Measurements from ENCODE around the gene HYAL2. TPM values are rescaled to one million over a fixed set of nuclear protein-coding genes. Genes with fewer than 3 reads are reported as not detected.

Gene HYAL2
- polyA plus RNA-seq, 2 of the 4 experiments (the other 2 are of a cell fraction), result 24.5 to 31.0 TPM

GRCh38 chr3:50357481-50357880 lies 34.9 kb upstream of the HYAL2 start:
- ATAC-seq (no peak), DNase-seq (ENCODE audit: low read depth in 1 of 2, low spot score in 1 of 2) (no peak), FAIRE-seq (no peak)
- TF ChIP-seq, protein P1, sequence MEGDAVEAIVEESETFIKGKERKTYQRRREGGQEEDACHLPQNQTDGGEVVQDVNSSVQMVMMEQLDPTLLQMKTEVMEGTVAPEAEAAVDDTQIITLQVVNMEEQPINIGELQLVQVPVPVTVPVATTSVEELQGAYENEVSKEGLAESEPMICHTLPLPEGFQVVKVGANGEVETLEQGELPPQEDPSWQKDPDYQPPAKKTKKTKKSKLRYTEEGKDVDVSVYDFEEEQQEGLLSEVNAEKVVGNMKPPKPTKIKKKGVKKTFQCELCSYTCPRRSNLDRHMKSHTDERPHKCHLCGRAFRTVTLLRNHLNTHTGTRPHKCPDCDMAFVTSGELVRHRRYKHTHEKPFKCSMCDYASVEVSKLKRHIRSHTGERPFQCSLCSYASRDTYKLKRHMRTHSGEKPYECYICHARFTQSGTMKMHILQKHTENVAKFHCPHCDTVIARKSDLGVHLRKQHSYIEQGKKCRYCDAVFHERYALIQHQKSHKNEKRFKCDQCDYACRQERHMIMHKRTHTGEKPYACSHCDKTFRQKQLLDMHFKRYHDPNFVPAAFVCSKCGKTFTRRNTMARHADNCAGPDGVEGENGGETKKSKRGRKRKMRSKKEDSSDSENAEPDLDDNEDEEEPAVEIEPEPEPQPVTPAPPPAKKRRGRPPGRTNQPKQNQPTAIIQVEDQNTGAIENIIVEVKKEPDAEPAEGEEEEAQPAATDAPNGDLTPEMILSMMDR (IDR thresholded peaks at IDR 0.05), result no peak
- TF ChIP-seq CHD2 (IDR thresholded peaks at IDR 0.05; ENCODE audit: low read length, partially characterized antibody) (no peak), NPAS2 (CRISPR knock-in tag; IDR thresholded peaks at IDR 0.05; ENCODE audit: borderline replicate concordance) (no peak), CBX8 (IDR thresholded peaks at IDR 0.05) (no peak), HOXB5 (CRISPR knock-in tag; IDR thresholded peaks at IDR 0.05) (no peak), HEYL (CRISPR knock-in tag; IDR thresholded peaks at IDR 0.05) (no peak), RFX5 (IDR thresholded peaks at IDR 0.05) (no peak), HDAC2 (IDR thresholded peaks at IDR 0.05) (no peak), EHMT2 (IDR thresholded peaks at IDR 0.05; ENCODE audit: low read depth) (no peak), MAFK (IDR thresholded peaks at IDR 0.05; ENCODE audit: partially characterized antibody) (no peak), ZSCAN20 (CRISPR knock-in tag; IDR thresholded peaks at IDR 0.05) (no peak), SMC3 (IDR thresholded peaks at IDR 0.05) (no peak)
- Histone ChIP-seq H3K4me2 (peak overlapping the region; percentile 95), H3K4me3 (peak overlapping the region; percentile 100; the same call in 1 of the 3 replicates), H3K9me3 (no peaks in the 10 kb centered on the region), H3K4me1 (peaks cover 32% of the 10 kb centered on the region), H3K27ac (no peak overlapping the region)
- CTCF ChIA-PET, result interaction anchor here (0.9 to 2.6 kb wide), 4 partner anchors 10 to 258 kb away, joined by 3 to 16 read pairs (median 4); no protein-coding TSS in a partner anchor
- WGBS (ENCODE audit: missing lambda C conversion rate), result 60% methylated on average over 1 of the region's 1 CpG
- POLR2A ChIA-PET, result interaction anchor here (0.5 kb wide), 1 partner anchor 1185 kb away, joined by 3 read pairs; no protein-coding TSS in a partner anchor

- TF ChIP-seq USF2 (IDR thresholded peaks at IDR 0.05) (no peak), HMGXB4 (CRISPR knock-in tag; IDR thresholded peaks at IDR 0.05; ENCODE audit: borderline replicate concordance) (no peak), POLR2AphosphoS2 (conservative IDR thresholded peaks at IDR 0.05; ENCODE audit: low read length) (no peak), RNF2 (IDR thresholded peaks at IDR 0.05; ENCODE audit: borderline replicate concordance, low read depth) (no peak)
- ChIA-PET CTCF (interaction anchor here (0.6 to 2.6 kb wide), 6 partner anchors 9 to 1983 kb away, joined by 3 to 16 read pairs (median 4); no protein-coding TSS in a partner anchor), POLR2A (no interaction called here)
- H3K4me3 ChIP-seq, result no peak overlapping the region
- ATAC-seq (no peak), FAIRE-seq (no peak), DNase-seq (ENCODE audit: low read depth in 1 of 2, low spot score in 1 of 2) (no peak)
- WGBS (ENCODE audit: missing lambda C conversion rate), result 90% methylated on average over 2 of the region's 5 CpGs
- no peak overlapping the region for H3K27ac ChIP-seq
- peak overlapping the region; percentile 95 for H3K4me2 ChIP-seq
- no peaks in the 10 kb centered on the region for H3K9me3 ChIP-seq
- H3K4me1 ChIP-seq, result peaks cover 37% of the 10 kb centered on the region
Measured at GRCh38 chr3:50356553-50356952, 34.0 kb upstream of the HYAL2 start.

GRCh38 chr3:50355829-50356552 lies 33.4 kb upstream of the HYAL2 start:
- Histone ChIP-seq H3K4me2 (0 out of 3 replicates have a peak overlapping the region, but pooled peaks have one; percentile 95), H3K4me1 (peaks cover 41% of the 10 kb centered on the region), H3K4me3 (no peak overlapping the region), H3K9me3 (no peaks in the 10 kb centered on the region), H3K27ac (no peak overlapping the region)
- ChIA-PET CTCF (interaction anchor here (0.6 to 2.6 kb wide), 6 partner anchors 9 to 216 kb away, joined by 3 to 16 read pairs (median 4); no protein-coding TSS in a partner anchor), POLR2A (no interaction called here)
- TF ChIP-seq SMC3 (IDR thresholded peaks at IDR 0.05) (no peak), MAX (IDR thresholded peaks at IDR 0.05) (no peak)
- no peak for DNase-seq (ENCODE audit: low read depth in 1 of 2, low spot score in 1 of 2)
- ATAC-seq, result no peak
- FAIRE-seq, result no peak
- WGBS (ENCODE audit: missing lambda C conversion rate), result 84% methylated on average over 4 of the region's 5 CpGs

All from A549 (cell line).